ENCODE results near the gene STRN. TPM values are rescaled to one million over a fixed set of nuclear protein-coding genes. Genes with fewer than 3 reads are reported as not detected.
A peak's percentile ranks its signal among the peaks of the same experiment; 100 is the strongest.

The STRN gene
- total and polyA plus RNA-seq, 10 of the 15 experiments (the other 5 are each of a cell fraction or from before 2014, with no cell fraction given): 1.00 to 19.2 (median 9.1) TPM

- Histone ChIP-seq H3K27me3 (replicated peaks in 1 of 2; ENCODE audit: control insufficient read depth in 2 of 2, insufficient read depth in 2 of 2, low read length in 1 of 2) (no peaks in the 10 kb centered on the region), H3K79me2 (ENCODE audit: control insufficient read depth, insufficient read depth, low read length) (peaks cover 43% of the 10 kb centered on the region), H3K4me3 (peak overlapping the region; percentile 98), H2AFZ (ENCODE audit: control insufficient read depth, low read depth, low read length) (no peak overlapping the region), H4K20me1 (ENCODE audit: control insufficient read depth, insufficient read depth) (no peaks in the 10 kb centered on the region), H3K27ac (ENCODE audit: control insufficient read depth, insufficient read depth) (peak overlapping the region; percentile 71; the same call in 1 of the 2 replicates), H3K4me2 (ENCODE audit: control insufficient read depth, insufficient read depth) (peak overlapping the region; percentile 74), H3K9me3 (replicated peaks; ENCODE audit: control insufficient read depth, insufficient read depth, low read length) (no peaks in the 10 kb centered on the region; the same call in 2 of the 3 replicates), H3K4me1 (ENCODE audit: control insufficient read depth, insufficient read depth, low read length) (peaks cover 4% of the 10 kb centered on the region), H3K36me3 (ENCODE audit: control insufficient read depth in 2 of 2, insufficient read depth in 2 of 2, low read length in 1 of 2) (no peaks in the 10 kb centered on the region), H3K9ac (ENCODE audit: control insufficient read depth, insufficient read depth, low read length) (no peak overlapping the region)
- TSS peak; percentile 53 for BruUV-seq (replicated peaks)
- no peak for ATAC-seq
- no peak for DNase-seq (ENCODE audit: low read depth, low spot score)
- 97% methylated on average over 5 of the region's 5 CpGs for WGBS (ENCODE audit: insufficient coverage, insufficient replicate concordance, low lambda C conversion rate, missing lambda C conversion rate)
- ChIA-PET SMC1A (ENCODE audit: uncharacterized antibody, unreplicated experiment) (interaction anchor here (0.9 kb wide), 2 partner anchors 20 to 110 kb away, joined by 3 to 4 read pairs; no protein-coding TSS in a partner anchor), POLR2A (interaction anchor here (1.0 kb wide), 1 partner anchor 23 kb away, joined by 4 read pairs; no protein-coding TSS in a partner anchor), CTCF (interaction anchor here (0.6 to 1.0 kb wide), 4 partner anchors 9 to 183 kb away, joined by 3 read pairs; partner anchors contain the start of gene GPATCH11), RAD21 (ENCODE audit: unreplicated experiment) (interaction anchor here (0.6 kb wide), 1 partner anchor 612 kb away, joined by 3 read pairs; no protein-coding TSS in a partner anchor)
- FAIRE-seq: no peak
- intact Hi-C loops (cut with micrococcal nuclease; ENCODE audit: unreplicated experiment) (loop anchor here (5.0 kb wide), 1 partner anchor 118 kb away; the partner anchor contains the start of genes GPATCH11 and HEATR5B), in situ Hi-C loops (cut with MboI) (no loop called here)
- TF ChIP-seq DPF2 (IDR thresholded peaks at IDR 0.05): no peak
- TF ChIP-seq FOXK2 (IDR thresholded peaks at IDR 0.05): no peak
- TF ChIP-seq RELB (IDR thresholded peaks at IDR 0.05; ENCODE audit: low read depth): no peak
- no peak for TF ChIP-seq ZBTB40 (IDR thresholded peaks at IDR 0.05; ENCODE audit: borderline replicate concordance)
- no peak for TF ChIP-seq CREB1 (IDR thresholded peaks at IDR 0.05; ENCODE audit: low read depth)
- TF ChIP-seq CHD4 (IDR thresholded peaks at IDR 0.05): no peak
- TF ChIP-seq NR2C2 (IDR thresholded peaks at IDR 0.05; ENCODE audit: borderline replicate concordance, control insufficient read depth, insufficient read length, low read depth): no peak
- no peak for TF ChIP-seq SRF (IDR thresholded peaks at IDR 0.05; ENCODE audit: low read depth in 2 of 2, low read length in 2 of 2)
- TF ChIP-seq ESRRA (IDR thresholded peaks at IDR 0.05; ENCODE audit: low read length): no peak
- TF ChIP-seq EGR1 (IDR thresholded peaks at IDR 0.05; ENCODE audit: borderline replicate concordance in 1 of 2, low read depth in 2 of 2, low read length in 2 of 2): no peak
- TF ChIP-seq BCL3 (IDR thresholded peaks at IDR 0.05; ENCODE audit: borderline replicate concordance, insufficient read depth, low read depth, low read length, poor library complexity, severe bottlenecking): no peak
- TF ChIP-seq RBBP5 (conservative IDR thresholded peaks at IDR 0.05): no peak
- no peak for TF ChIP-seq ELK1 (IDR thresholded peaks at IDR 0.05; ENCODE audit: low read depth, low read length)
- TF ChIP-seq TAF1 (IDR thresholded peaks at IDR 0.05; ENCODE audit: borderline replicate concordance, low read depth, low read length): no peak
- TF ChIP-seq CREM (IDR thresholded peaks at IDR 0.05; ENCODE audit: low read depth): no peak
Observed at GRCh38 chr2:36964496-36965058, 1.8 kb downstream of the STRN start.

Measured in GM12878 (cell line).